Smooth muscle cell (in vitro differentiated cells): ENCODE data around the gene CTU2. TPM values are rescaled to one million over a fixed set of nuclear protein-coding genes. Genes with fewer than 3 reads are reported as not detected.

Experiments
- DNase-seq: peaks from one replicate; lab custom pipeline; 2025; ENCODE audit not compliant: unreplicated experiment; lab: John Stamatoyannopoulos, UW
- H2AFZ ChIP-seq: fragments of 200-600 bp; sonication (generic); 2 replicates; pipeline ENCODE4 v1.6.0; 2016; ENCODE audit warnings: antibody characterized with exemption, low read depth, mild to moderate bottlenecking
- H3F3A ChIP-seq: fragments of 200-600 bp; sonication (generic); 2 replicates; pipeline ENCODE4 v1.6.0; 2017; ENCODE audit warnings: antibody characterized with exemption, low read depth
- H3K27ac ChIP-seq: fragments of 200-600 bp; sonication (generic); 2 replicates; pipeline ENCODE4 v1.5.1; 2016; ENCODE audit warnings: low read depth, mild to moderate bottlenecking
- H3K27me3 ChIP-seq: fragments of 200-600 bp; sonication (generic); 2 replicates; pipeline ENCODE4 v1.6.1; 2016; ENCODE audit warnings: low read depth, mild to moderate bottlenecking
- H3K36me3 ChIP-seq: fragments of 200-600 bp; sonication (generic); 2 replicates; pipeline ENCODE4 v1.5.1; 2016; ENCODE audit warnings: low read depth
- H3K4me1 ChIP-seq: fragments of 200-600 bp; sonication (generic); 2 replicates; pipeline ENCODE4 v1.5.1; 2016; ENCODE audit warnings: low read depth
- H3K4me2 ChIP-seq: fragments of 200-600 bp; sonication (generic); 2 replicates; pipeline ENCODE4 v1.6.0; 2016; ENCODE audit warnings: mild to moderate bottlenecking
- H3K4me3 ChIP-seq: fragments of 200-600 bp; sonication (generic); 2 replicates; pipeline ENCODE4 v1.5.1; 2016; ENCODE audit warnings: mild to moderate bottlenecking
- H3K79me2 ChIP-seq: fragments of 200-600 bp; sonication (generic); 2 replicates; pipeline ENCODE4 v1.6.0; 2016; ENCODE audit warnings: low read depth, mild to moderate bottlenecking
- H3K9ac ChIP-seq: fragments of 200-600 bp; sonication (generic); 2 replicates; pipeline ENCODE4 v1.6.0; 2016; ENCODE audit warnings: low read depth
- H3K9me3 ChIP-seq: fragments of 200-600 bp; sonication (generic); replicated peaks from 2 replicates; pipeline ENCODE4 v1.5.1; 2016; ENCODE audit warnings: low read depth
- H4K20me1 ChIP-seq: fragments of 200-600 bp; sonication (generic); 2 replicates; pipeline ENCODE4 v1.6.0; 2016; ENCODE audit warnings: low read depth
- CTCF ChIP-seq: fragments of 200-600 bp; sonication (generic); IDR thresholded peaks from 2 replicates; pipeline ENCODE4 v1.5.1; 2017; ENCODE audit warnings: borderline replicate concordance, mild to moderate bottlenecking, antibody characterized with exemption; ENCODE audit not compliant: insufficient read depth, poor library complexity, severe bottlenecking
- WGBS: methylation state at CpG from one replicate; pipeline ENCODE4 v1.1.7; 2016; ENCODE audit warnings: low lambda C conversion rate; 5-methylcytosine and 5-hydroxymethylcytosine counted together
- polyA plus RNA-seq: library from polyadenylated mRNA; unstranded; fragments of >200 nt; fragmentation: Nextera tagmentation; extraction: Ambion mirVana; gene quantifications from 2 replicates; pipeline ENCODE4 v1.2.1, GENCODE V29; 2016
- total RNA-seq: library from RNA; depleted of rRNA; stranded (reverse); fragments of >200 nt; gene quantifications from 2 replicates; pipeline ENCODE4 v1.2.3, GENCODE V29; 2014

CTU2 gene
- total and polyA plus RNA-seq, 2 experiments from 2014 or later, result 5.8 to 21.3 TPM

GRCh38 chr16:88706965-88707826, 893 bp downstream of the CTU2 start:
- Histone ChIP-seq H3K4me1 (peaks cover 7% of the 10 kb centered on the region), H3F3A (no peaks in the 10 kb centered on the region), H2AFZ (no peak overlapping the region), H3K4me2 (peak overlapping the region; percentile 100), H3K4me3 (peak overlapping the region; percentile 100), H3K9me3 (no peaks in the 10 kb centered on the region), H3K27me3 (no peaks in the 10 kb centered on the region), H3K36me3 (no peaks in the 10 kb centered on the region), H4K20me1 (peaks cover 2% of the 10 kb centered on the region), H3K27ac (peak overlapping the region; percentile 68), H3K9ac (peak overlapping the region; percentile 96), H3K79me2 (peaks cover 30% of the 10 kb centered on the region)
- TF ChIP-seq CTCF, result no peak
- DNase-seq, result no peak
- WGBS, result 62% methylated on average over 17 of the region's 17 CpGs

- WGBS, result 89% methylated on average over 16 of the region's 16 CpGs
- Histone ChIP-seq H3K4me1 (peaks cover 7% of the 10 kb centered on the region), H2AFZ (no peak overlapping the region), H3K9me3 (no peaks in the 10 kb centered on the region), H3F3A (no peaks in the 10 kb centered on the region), H3K36me3 (no peaks in the 10 kb centered on the region), H4K20me1 (peaks cover 21% of the 10 kb centered on the region), H3K79me2 (peaks cover 19% of the 10 kb centered on the region), H3K4me2 (no peak overlapping the region), H3K27me3 (no peaks in the 10 kb centered on the region), H3K27ac (no peak overlapping the region), H3K4me3 (no peak overlapping the region), H3K9ac (no peak overlapping the region)
- TF ChIP-seq CTCF, result no peak
- no peak for DNase-seq
Observed at GRCh38 chr16:88710556-88710955, 4.3 kb downstream of the CTU2 start.

GRCh38 chr16:88711750-88712340, 5.5 kb downstream of the CTU2 start:
- no peaks in the 10 kb centered on the region for H3F3A ChIP-seq
- H3K79me2 ChIP-seq, result peaks cover 13% of the 10 kb centered on the region
- 96% methylated on average over 17 of the region's 18 CpGs for WGBS
- H3K36me3 ChIP-seq, result no peaks in the 10 kb centered on the region
- H2AFZ ChIP-seq, result no peak overlapping the region
- H3K4me3 ChIP-seq, result no peak overlapping the region
- no peak for DNase-seq
- H3K27ac ChIP-seq, result no peak overlapping the region
- H3K9me3 ChIP-seq, result no peaks in the 10 kb centered on the region
- H3K9ac ChIP-seq, result no peak overlapping the region
- no peaks in the 10 kb centered on the region for H3K27me3 ChIP-seq
- H3K4me1 ChIP-seq, result peaks cover 7% of the 10 kb centered on the region
- no peak for TF ChIP-seq CTCF
- H3K4me2 ChIP-seq, result no peak overlapping the region
- H4K20me1 ChIP-seq, result peaks cover 21% of the 10 kb centered on the region
